Stimulated activated CD4-positive, alpha-beta T cell treated with anti-CD3 and anti-CD28 coated beads, Interleukin-12 subunit alpha, Interleukin-12 subunit beta, amount 100 ng/mL, for 48 hours (primary cell): ENCODE results near the gene ZNF341.
"Not testable (repeated sequence)": the region's sequence is repeated elsewhere in the genome, so short reads cannot be mapped to it uniquely, and the experiment has no call there.

Source experiments
- DNase-seq, 3 donors: peaks; one replicate each; pipeline ENCODE4 v3.0.0-alpha.2; 2020; ENCODE audit warnings: low read depth in 2 of 3, low spot score in 1 of 3

Gene ZNF341

DNA sequence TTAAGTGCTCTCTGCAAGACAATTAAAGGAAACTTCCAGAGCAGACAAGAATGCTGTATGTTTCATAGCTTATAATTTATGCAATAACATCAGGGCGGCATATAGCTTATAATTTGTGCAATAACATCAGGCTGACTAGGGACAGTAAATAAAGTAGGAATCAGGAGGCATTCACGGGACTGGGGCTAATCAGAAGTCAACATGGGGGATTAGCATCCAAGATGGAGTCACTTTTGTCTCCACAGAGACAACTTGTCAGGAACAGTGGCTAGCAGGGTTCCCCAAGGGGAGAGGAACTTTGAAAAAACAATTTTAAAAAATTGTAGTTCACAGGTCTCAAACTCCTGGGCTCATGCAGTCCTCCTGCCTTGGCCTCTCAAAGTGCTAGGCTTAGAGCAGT lies 3.3 kb upstream of the ZNF341 start:
- DNase-seq: no peak

DNA sequence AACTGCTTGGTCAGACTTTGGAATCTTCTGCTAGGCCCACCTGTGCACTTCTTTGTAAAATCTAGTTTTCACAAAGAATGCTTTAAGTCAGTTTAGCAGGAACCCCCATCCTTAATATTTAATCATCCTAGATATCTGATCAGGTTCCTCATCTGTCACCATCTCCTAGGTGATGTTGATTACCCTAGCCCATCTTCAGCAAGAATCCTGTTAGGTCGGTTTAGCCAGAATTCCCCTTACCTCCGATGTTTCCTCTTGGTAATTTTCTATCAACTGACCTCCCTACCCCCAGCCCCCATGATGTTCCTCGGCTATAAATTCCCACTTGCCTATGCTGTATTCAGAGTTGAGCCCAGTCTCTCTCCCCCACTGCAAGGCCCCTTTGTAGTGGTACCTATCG lies 2.7 kb upstream of the ZNF341 start:
- no peak for DNase-seq

DNA sequence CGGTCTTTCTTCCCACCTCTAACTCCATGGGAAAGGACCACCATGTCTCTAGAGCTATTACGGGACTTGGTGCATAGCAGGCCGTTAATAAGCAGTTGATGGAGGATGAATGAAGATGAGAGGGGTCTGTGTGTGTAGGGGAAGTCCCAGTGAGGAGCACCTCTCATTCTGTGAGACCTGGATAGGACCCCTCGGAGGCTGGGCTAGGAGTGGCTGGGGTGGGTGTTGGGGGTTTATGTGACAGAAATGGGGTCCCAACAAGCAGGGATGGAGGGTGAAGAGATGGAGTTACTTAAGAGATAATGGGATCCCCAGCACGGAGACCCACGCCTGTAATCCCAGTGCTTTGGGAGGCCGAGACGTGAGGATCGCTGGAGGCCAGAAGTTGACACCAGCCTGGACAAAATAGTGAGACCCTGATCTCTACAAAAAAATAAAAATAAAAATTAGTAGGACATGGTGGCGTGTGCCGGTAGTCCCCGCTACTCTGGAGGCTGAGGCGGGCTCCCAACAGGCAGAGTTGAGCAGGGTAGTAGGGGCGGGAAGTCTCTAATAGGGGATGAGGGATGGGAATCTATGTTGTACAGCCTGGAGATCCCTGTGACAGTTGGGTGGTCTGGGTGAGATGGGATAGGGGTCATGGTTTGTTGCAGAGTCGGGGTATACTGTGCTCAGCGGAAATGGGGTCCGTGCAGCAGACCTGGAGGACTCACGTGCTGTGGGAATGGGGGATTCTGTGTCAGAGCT lies 677 bp upstream of the ZNF341 start:
- no peak for DNase-seq

DNA sequence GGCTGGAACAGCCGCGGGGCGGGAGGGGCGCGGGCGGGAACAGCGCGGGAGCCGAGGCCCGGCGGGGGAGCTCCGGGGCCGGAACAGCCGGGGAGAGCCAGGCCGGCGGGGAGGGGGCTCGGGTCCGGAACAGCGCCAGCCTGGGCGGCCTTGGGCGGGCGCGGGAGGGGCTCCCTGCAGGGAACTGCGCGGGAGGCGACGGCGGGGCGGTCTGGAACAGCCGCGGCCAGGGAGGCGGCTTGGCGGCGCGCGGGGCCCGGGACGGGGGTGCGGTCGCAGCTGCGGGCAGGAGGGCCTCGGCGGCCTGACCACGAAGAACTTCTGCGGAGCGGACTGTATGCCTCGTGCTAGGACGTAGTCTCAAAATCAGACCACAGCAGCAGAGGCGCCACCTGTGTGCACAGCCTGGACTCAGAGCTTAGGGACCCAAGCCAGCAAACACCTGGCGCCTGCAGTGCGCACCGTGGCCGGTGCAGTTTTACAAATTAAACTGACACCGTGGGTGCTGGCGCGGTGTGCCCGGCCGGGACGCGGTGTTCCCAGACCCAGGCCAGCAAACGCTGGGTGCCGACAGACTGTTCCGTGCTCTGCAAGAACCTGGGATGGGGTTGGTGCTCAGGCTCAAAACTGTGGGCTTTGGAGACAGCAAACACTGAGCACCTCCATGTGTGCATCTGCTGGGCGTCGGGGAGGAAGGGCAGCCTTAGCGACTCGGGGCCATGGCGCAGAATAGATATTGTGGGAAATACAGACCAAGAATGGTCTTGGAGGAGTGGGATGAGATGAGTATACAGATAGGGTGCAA lies 572 bp downstream of the ZNF341 start:
- DNase-seq: peak; percentile 60 to 75 (median 61)

DNA sequence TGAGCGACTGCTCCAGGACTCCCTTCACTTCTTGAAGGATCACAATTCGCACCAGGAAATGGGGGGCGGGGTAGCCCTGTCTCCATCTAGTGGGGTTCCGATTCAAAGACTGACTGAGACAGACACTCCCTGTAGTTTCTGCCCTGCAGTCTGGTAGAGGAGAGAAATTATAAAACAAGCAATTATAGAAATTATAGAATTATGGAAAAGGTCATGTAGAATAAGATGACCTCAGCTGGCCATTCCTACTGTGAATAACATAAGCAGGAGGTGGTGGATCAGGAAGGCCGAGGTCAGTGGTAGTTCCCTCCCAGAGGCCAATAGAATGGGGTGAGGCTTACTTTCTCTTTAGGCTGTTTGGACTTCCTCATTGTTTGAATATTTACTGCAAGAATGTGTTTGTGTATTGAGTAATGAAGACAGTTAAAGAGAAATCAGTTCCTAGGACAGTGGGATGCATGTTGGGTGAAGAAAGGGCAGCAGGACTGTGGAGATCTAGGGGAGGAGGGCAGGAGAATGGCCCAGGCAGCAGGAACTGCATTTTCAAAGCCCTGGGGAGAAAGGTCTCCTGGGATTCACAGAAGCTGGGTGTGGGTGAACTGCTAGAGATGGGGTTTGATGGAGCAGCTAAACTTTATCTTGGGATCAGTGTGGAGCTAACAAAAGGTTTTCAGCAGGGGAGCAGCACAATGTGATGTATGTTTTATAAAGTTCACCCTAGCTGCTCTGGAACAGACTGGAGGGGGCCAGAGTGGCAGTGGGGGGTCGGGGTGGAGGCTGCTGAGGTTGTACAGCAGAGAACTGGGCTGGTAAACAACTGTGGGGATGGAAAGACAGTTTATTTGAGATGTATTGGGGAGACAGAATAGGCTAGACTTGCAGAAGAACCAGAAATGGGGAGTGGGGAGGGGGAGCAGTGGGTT lies 2.1 kb downstream of the ZNF341 start:
- no peak for DNase-seq

DNA sequence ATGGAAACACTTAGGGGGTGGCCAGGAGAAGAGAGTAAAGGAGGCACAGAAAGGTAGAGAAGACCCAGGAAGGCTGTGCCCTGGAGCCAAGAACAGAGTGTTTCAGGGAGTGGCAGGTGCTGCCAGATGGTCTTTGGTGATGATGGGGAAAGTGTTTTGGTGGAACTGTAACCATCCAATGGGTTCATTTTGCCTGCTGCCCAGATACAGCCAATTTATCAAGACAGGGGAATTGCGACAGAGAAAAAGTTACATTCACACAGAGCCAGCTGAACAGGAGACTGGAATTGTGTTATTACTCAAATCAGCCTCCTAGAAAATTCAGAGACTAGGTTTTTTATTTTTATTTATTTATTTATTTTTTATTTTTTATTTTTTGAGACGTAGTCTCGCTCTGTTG lies 5.2 kb downstream of the ZNF341 start:
- DNase-seq: no peak

DNA sequence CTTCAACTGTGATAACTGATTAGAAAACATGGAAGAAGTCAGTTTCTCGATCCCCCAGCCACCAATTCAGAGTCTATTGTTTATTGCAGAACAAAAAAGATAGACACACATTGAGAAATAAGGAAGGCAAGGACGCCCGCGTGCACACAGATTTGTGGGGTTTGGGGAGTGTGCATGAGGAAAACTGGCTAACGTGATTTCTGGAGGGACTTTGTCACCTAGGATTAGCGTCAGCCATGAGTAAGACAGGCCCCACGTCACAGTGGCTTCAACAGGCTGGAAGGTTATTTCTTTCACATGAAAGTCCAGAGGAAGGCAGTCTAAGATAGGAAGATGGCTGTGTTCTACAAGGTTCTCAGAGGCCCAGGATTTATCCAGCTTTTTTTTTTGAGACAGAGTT lies 7.7 kb downstream of the ZNF341 start:
- DNase-seq: no peak

DNA sequence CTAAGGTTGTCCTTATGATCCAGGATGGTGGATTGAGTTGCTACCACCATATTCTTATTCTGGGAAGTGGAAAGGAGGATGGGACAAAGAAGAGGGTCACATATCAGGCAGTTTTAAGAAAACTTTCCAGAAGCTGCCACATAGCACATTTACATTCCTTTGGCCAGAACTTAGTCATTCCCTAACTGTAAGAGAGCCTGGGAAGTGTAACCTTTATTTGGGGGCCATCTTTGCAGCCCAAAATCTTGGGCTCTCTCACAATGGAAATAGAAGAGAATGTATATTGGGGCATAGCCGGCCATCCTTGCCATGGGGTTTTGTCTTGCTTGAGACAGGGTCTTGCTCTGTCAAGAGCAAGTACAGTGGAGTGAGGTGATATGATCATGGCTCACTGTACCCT lies 8.4 kb downstream of the ZNF341 start:
- DNase-seq: no peak

DNA sequence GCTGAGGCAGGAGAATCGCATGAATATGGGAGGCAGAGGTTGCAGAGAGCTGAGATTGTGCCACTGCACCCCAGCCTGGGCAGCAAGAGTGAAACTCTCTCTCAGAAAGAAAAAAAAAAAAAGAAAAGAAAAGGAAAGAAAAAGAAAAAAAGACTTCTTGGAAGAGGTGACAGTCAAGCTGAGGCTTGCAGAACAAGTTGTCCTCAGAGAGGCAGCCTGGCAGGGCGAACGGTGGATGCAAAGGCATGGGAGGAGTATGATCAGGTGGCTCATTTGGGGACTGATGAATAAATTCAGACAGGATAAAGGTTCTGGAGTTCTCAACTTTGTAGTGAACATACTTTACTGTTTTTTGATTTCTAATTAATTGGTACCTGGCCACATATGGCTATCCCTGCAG lies 12.4 kb downstream of the ZNF341 start:
- DNase-seq: no peak

DNA sequence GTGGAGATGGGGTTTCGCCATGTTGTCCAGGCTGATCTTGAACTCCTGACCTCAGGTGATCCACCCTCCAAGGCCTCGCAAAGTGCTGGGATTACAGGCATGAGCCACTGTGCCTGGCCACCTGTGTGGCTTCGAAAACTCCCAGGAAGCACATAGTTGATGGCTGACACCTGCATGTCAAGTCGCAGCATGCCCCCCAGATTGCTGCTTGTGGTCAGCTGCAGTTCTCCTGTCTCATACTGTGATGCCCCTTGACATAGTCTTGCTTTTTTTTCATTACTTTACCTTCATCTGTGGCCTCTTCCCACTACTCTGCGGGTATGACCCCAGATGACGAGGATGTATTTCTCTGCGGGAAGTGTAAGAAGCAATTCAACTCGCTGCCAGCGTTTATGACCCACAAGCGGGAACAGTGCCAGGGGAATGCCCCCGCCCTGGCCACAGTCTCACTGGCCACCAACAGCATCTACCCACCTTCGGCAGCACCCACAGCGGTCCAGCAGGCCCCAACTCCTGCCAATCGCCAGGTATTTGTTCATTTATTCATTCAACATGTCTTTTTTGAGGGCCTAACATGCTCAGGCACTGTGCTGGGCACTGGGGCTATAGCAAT lies 13.1 kb downstream of the ZNF341 start:
- no peak for DNase-seq

DNA sequence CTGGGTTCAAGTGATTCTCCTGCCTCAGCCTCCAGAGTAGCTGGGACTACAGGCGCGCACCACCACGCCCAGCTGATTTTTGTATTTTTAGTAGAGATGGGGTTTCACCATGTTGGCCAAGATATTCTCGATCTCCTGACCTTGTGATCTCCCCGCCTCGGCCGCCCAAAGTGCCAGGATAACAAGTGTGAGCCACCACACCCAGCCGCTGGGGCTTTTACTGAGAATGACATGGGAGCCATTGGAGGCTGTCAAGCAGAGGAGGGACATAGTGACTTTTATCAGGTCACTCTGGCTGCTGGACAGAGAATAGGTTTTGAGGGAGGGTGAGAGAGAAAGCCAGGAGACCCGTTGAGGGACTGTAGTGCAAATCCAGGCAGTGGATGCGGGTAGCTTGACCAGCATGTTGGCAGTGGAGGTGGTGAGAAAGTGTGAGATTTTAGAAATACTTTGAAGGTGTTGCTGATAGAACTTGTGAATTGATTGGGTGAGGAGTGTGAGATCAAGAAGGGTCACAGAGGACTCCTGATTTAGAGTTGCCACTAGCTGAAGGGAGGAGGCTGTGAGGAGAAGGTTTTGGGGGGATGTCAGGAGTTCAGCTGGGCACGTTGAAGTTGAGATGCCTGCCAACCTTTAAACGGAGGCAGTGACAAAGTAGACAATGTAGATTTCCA lies 14.7 kb downstream of the ZNF341 start:
- no peak for DNase-seq

DNA sequence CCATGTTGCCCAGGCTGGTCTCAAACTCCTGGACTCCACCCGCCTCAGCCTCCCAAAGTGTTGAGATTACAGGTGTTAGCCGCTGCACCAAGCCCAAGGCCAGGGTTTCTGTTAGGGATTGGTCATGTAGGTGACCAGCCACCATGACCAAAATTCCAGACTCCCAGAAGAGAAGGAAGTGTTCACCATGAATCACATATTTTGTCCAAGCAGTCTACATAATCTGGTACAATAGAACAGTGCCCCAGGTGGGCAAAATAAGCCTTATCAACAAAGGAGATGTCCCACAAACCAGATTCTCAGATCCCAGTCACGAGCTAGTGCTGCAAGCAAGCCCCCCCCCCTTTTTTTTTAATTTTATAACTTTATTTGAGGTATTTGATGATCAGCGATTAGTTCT lies 20.0 kb downstream of the ZNF341 start:
- DNase-seq: no peak

DNA sequence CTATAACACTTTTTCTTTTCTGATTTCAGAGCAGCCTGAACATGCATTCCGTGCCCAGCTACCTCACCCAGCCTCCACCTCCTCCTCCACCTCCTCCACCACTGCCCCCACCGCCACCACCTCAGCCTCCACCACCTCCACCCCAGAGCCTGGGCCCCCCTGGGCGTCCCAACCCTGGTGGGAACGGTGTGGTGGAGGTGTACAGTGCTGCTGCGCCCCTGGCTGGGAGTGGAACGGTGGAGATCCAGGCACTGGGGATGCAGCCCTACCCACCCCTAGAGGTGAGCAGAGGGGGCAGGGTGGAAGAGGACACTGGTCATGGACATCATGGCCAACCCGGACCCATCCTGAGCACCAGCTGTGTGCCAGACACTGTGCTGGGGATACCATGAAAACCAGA lies 21.3 kb downstream of the ZNF341 start:
- no peak for DNase-seq

DNA sequence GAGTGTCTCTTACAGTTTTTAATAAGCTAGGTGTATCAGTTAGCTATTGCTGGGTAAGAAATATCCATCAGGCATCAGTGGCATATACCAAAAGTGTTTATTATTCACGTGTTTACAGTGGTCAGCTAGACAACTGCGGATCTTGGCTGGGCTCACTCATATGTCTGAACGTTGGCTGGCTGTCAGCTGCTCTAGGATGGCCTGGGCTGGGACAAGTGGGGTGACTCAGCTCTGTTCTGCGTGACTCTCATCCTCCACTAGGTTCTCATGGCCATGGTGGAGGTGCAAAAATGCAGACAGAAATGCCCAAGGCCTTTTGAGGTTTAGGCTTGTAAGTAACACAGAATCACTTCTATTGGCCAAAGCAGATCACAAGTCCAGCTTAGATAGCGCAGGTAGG lies 22.0 kb downstream of the ZNF341 start:
- no peak for DNase-seq

DNA sequence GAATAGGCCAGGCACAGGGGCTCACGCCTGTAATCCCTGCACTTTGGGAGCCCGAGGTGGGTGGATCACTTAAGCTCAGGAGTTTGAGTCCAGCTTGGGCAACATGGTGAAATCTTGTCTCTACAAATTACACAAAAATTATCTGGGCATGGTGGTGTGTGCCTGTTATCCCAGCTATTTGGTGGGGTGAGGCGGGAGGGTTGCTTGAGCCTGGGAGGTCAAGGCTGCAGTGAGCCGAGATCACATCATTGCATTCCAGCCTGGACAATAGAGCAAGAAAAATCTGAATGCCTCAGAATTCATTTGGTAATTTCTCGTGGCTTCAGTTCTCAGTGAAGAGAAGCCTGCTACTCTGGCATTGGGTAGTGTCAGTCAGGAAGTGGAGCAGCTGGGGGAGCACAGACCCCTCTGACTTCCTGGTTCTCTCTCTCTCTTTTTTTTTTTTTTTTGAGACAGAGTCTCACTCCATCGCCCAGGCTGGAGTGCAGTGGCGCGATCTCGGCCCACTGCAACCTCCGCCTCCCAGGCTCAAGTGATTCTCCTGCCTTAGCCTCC lies 24.2 kb downstream of the ZNF341 start:
- DNase-seq: not testable (repeated sequence)

DNA sequence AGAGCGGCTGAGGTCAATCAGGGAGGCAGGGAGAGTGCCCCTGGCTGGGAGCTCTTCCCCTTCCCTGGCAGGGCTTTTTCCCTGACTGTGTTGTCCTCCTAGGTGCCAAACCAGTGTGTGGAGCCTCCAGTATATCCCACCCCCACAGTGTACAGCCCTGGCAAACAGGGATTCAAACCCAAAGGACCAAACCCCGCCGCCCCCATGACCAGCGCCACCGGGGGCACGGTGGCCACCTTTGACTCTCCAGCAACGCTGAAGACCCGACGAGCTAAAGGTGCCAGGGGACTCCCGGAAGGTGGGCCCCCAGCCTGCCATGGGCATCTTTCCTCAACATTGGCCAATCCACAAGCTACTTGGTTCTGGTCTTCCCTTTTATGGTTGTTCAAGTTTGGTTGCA lies 25.2 kb downstream of the ZNF341 start:
- DNase-seq: no peak

DNA sequence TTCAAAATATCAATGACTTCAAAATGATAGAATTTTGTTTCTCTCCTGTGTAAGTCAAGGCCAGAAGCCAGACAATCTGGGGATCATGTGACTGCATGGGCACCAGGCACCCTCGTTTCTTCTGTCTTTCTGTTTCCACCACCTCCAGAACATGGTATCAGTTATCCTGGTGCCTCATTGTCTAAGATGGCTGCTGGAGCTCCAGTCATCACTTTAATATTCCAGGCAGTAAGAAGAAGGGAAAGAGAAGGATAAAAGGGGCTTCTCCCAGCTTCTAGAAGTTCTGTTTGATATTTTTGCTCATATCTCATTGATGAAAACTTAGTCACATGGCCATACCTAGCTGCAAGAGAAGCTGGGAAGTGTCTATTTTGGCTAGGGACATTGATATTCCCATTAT lies 25.7 kb downstream of the ZNF341 start:
- DNase-seq: no peak

DNA sequence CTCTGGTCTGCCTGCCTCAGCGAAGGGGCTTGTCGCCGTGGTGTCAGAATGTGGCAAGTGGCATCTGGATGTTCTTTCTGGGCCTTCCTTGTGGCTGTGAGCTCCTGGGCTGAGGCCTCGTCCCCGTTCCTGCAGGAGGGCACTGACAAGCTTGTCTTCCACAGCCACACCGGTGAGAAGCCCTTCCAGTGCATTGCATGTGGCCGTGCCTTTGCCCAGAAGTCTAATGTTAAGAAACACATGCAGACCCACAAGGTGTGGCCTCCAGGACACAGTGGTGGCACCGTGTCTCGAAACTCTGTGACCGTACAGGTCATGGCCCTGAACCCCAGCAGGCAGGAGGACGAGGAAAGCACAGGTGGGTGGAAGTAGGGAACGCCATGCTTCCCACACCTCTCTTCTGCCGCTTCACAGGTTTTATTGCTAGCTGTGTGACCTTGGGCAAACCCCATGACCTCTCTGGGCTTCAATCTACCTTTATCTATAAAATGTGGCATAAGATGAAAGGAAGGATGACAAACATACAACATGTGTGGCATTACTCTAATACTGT lies 30.0 kb downstream of the ZNF341 start:
- DNase-seq: no peak

DNA sequence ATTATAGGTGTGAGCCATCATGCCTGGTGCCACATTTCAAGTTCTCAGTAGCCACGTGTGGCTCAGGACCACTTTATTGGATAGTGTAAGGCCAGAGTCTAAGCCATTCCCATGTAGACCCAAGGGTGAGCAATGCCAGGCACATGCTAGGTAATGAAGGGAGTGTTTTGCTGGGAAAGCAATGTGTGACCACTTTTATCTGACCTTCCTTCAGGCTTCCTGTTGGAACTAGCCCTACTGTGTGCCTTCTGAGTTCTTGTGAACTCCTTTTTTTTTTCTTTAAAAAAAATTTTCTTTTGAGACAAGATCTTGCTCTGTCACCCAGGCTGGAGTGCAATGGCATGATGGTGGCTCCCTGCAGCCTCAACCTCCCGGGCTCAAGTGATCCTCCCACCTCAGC lies 33.3 kb downstream of the ZNF341 start:
- DNase-seq: no peak

DNA sequence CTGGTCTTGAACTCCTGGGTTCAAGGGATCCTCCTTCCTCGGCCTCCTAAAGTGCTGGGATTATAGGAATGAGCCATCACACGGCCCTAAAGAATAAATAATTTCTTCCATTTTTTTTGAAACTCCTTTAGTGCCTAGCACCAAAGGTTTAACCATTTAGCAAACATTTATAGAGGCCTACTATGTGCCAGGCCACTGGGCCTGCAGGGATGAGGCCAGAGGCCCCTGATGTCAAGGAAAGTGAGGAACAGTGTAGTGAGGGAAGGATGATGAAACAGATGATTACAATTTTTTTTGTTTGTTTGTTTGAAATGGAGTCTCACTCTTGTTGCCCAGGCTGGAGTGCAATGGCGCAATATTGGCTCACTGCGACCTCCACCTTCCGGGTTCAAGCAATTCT lies 33.8 kb downstream of the ZNF341 start:
- no peak for DNase-seq
